ENCODE measurements around the gene VGLL1. TPM values are rescaled to one million over a fixed set of nuclear protein-coding genes. Genes with fewer than 3 reads are reported as not detected.

VGLL1 gene
- total and polyA plus RNA-seq, 10 of the 15 experiments (the other 5 are each of a cell fraction or from before 2014, with no cell fraction given), result not detected

DNA sequence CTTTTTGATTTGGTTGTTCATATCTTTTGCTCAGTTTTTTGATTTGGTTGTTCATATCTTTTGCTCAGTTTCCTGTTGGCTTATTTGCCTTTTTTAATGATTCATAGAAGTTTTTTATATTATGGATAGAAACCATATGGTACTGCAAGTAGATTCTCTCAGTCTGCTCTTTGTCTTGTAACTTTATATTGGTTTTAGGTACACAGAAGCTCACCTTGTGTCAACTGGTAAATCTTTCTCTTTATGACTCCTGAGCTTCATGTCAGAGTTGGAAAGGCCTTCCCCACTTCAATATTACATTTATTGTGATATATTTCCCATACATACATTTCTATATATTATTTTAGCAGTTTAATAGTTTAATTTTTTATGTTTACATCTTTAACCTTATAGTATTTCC lies 8.2 kb upstream of the VGLL1 start (continued):
- TF ChIP-seq NFYB (IDR thresholded peaks at IDR 0.05; ENCODE audit: insufficient read depth, low read depth, low read length) (no peak), KDM1A (IDR thresholded peaks at IDR 0.05; ENCODE audit: borderline replicate concordance) (no peak)

DNA sequence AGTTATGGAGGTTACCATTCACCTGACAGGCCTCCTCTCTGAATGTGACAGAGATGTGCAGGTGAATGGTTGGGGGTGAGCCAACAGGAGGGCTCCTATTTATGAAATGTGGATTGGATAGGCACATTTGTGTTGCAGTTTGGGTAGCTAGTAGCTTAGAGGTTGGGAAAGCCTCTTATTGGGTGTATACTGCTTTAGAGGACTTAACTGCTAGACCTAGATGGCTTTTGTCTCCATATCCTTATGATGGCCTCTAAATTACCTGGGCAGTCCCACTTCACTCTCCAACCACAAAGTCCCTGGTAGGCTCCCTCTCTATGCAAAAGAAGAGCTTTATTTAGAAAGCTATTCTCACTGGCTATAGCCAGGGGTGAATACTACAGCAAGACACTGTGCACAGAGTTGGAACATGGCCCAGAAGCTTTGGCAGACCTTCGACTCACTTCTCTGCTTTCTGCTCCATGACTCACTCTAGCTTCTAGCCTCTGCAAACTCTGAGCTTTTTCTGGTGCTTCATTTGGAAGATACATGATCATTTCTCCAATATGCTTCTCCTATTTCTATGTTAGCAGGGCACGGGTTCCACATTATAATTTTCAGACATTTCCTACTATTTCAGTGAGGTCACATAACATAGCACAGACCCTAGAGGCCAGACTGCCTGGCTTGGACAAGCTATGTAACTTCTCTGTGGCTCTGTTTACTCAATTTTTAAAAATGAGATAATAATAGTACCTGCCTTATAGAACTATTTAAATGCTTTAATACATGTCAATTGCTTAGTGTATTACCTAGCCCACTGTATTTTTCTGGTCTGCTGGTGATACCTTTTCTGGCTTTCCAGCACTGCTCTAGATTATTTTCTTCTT lies 6.0 kb upstream of the VGLL1 start:
- Histone ChIP-seq H3K79me2 (ENCODE audit: control insufficient read depth, insufficient read depth, low read length) (no peaks in the 10 kb centered on the region), H3K9me3 (replicated peaks; ENCODE audit: control insufficient read depth, insufficient read depth, low read length) (no peaks in the 10 kb centered on the region), H3K27ac (ENCODE audit: control insufficient read depth, insufficient read depth) (no peak overlapping the region), H3K27me3 (replicated peaks in 1 of 2; ENCODE audit: control insufficient read depth in 2 of 2, insufficient read depth in 2 of 2, low read length in 1 of 2) (no peaks in the 10 kb centered on the region), H3K9ac (ENCODE audit: control insufficient read depth, insufficient read depth, low read length) (no peak overlapping the region), H3K4me2 (ENCODE audit: control insufficient read depth, insufficient read depth) (no peak overlapping the region), H3K4me1 (ENCODE audit: control insufficient read depth, insufficient read depth, low read length) (no peaks in the 10 kb centered on the region), H3K4me3 (no peak overlapping the region), H3K36me3 (ENCODE audit: control insufficient read depth in 2 of 2, insufficient read depth in 2 of 2, low read length in 1 of 2) (no peaks in the 10 kb centered on the region), H2AFZ (ENCODE audit: control insufficient read depth, low read depth, low read length) (no peak overlapping the region), H4K20me1 (ENCODE audit: control insufficient read depth, insufficient read depth) (no peaks in the 10 kb centered on the region)
- ChIA-PET POLR2A (no interaction called here), RAD21 (ENCODE audit: unreplicated experiment) (no interaction called here), CTCF (interaction anchor here (0.8 to 1.5 kb wide), 2 partner anchors 11 to 12 kb away, joined by 3 to 4 read pairs; no protein-coding TSS in a partner anchor), SMC1A (ENCODE audit: uncharacterized antibody, unreplicated experiment) (no interaction called here)
- no peak for TF ChIP-seq POLR2A (IDR thresholded peaks at IDR 0.05; ENCODE audit: low read depth, low read length)
- TF ChIP-seq, protein P1, sequence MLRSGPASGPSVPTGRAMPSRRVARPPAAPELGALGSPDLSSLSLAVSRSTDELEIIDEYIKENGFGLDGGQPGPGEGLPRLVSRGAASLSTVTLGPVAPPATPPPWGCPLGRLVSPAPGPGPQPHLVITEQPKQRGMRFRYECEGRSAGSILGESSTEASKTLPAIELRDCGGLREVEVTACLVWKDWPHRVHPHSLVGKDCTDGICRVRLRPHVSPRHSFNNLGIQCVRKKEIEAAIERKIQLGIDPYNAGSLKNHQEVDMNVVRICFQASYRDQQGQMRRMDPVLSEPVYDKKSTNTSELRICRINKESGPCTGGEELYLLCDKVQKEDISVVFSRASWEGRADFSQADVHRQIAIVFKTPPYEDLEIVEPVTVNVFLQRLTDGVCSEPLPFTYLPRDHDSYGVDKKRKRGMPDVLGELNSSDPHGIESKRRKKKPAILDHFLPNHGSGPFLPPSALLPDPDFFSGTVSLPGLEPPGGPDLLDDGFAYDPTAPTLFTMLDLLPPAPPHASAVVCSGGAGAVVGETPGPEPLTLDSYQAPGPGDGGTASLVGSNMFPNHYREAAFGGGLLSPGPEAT (IDR thresholded peaks at IDR 0.05; ENCODE audit: low read depth), result no peak
- in situ Hi-C loops (cut with MboI), result no loop called here
- no peak for FAIRE-seq
- ATAC-seq, result no peak
- intact Hi-C loops (cut with micrococcal nuclease; ENCODE audit: unreplicated experiment), result no loop called here
- 4% methylated on average over 2 of the region's 2 CpGs for WGBS (ENCODE audit: insufficient coverage, insufficient replicate concordance, low lambda C conversion rate, missing lambda C conversion rate)
- no peak for DNase-seq (ENCODE audit: low read depth, low spot score)
- BruUV-seq (replicated peaks), result no TSS peak

Measured in GM12878 (cell line).